Progenitor cell of endocrine pancreas (in vitro differentiated cells): ENCODE measurements around the gene HSPA14. TPM values are rescaled to one million over a fixed set of nuclear protein-coding genes. Genes with fewer than 3 reads are reported as not detected.

Experiments
- DNase-seq: peaks from one replicate; pipeline ENCODE4 v3.0.0; 2021; ENCODE audit warnings: low spot score; ENCODE audit not compliant: unreplicated experiment
- H3K27ac Mint-ChIP-seq: 2 replicates; pipeline ENCODE4 v1.8.0; 2021; ENCODE audit warnings: mild to moderate bottlenecking, moderate library complexity, mixed read lengths
- H3K27me3 Mint-ChIP-seq: 2 replicates; pipeline ENCODE4 v1.8.0; 2021; ENCODE audit warnings: mixed read lengths
- H3K36me3 Mint-ChIP-seq: 2 replicates; pipeline ENCODE4 v1.8.0; 2022; ENCODE audit warnings: mixed read lengths; ENCODE audit not compliant: insufficient read depth
- H3K4me1 Mint-ChIP-seq: 2 replicates; pipeline ENCODE4 v1.8.0; 2021; ENCODE audit warnings: low read depth, mixed read lengths
- H3K4me3 Mint-ChIP-seq: 2 replicates; pipeline ENCODE4 v1.8.0; 2021; ENCODE audit warnings: low read depth, mild to moderate bottlenecking, moderate library complexity, mixed read lengths
- H3K9me3 Mint-ChIP-seq: 2 replicates; pipeline ENCODE4 v1.8.0; 2021; ENCODE audit warnings: low read depth, mixed read lengths
- CTCF ChIP-seq: fragments of 200-600 bp; sonication (generic); IDR thresholded peaks from one replicate; pipeline ENCODE4 v1.5.0; 2021; ENCODE audit warnings: antibody characterized with exemption, mild to moderate bottlenecking; ENCODE audit not compliant: unreplicated experiment
- total RNA-seq: library from RNA; stranded (reverse); gene quantifications from 2 replicates; pipeline ENCODE4 v1.2.1, GENCODE V29; 2021

HSPA14 gene
- total RNA-seq, 1 donor from 2014 or later = 15.2 TPM

- TF ChIP-seq CTCF = no peak
- Mint-ChIP-seq H3K36me3 (peaks cover 1% of the 10 kb centered on the region), H3K9me3 (no peaks in the 10 kb centered on the region), H3K4me3 (no peak overlapping the region), H3K27ac (no peak overlapping the region), H3K27me3 (no peaks in the 10 kb centered on the region), H3K4me1 (peaks cover 3% of the 10 kb centered on the region)
- no peak for DNase-seq
Measured at GRCh38 chr10:14873090-14873760, 35.1 kb downstream of the HSPA14 start.

- no peak for DNase-seq
- H3K4me1 Mint-ChIP-seq = peaks cover 14% of the 10 kb centered on the region
- no peaks in the 10 kb centered on the region for H3K36me3 Mint-ChIP-seq
- no peak overlapping the region for H3K27ac Mint-ChIP-seq
- no peaks in the 10 kb centered on the region for H3K9me3 Mint-ChIP-seq
- no peaks in the 10 kb centered on the region for H3K27me3 Mint-ChIP-seq
- TF ChIP-seq CTCF = no peak
- no peak overlapping the region for H3K4me3 Mint-ChIP-seq
Measured at GRCh38 chr10:14875941-14876340, 37.8 kb downstream of the HSPA14 start.

- Mint-ChIP-seq H3K27ac (peak overlapping the region; percentile 6), H3K4me1 (peaks cover 15% of the 10 kb centered on the region), H3K4me3 (peak overlapping the region; percentile 96), H3K9me3 (no peaks in the 10 kb centered on the region), H3K36me3 (no peaks in the 10 kb centered on the region), H3K27me3 (no peaks in the 10 kb centered on the region)
- no peak for TF ChIP-seq CTCF
- no peak for DNase-seq
Measured at GRCh38 chr10:14876764-14877163, 38.7 kb downstream of the HSPA14 start.

GRCh38 chr10:14878266-14879123 lies 40.4 kb downstream of the HSPA14 start, which contains the start of gene SUV39H2:
SUV39H2 (plus strand) TSS chr10:14878866; CDS start chr10:14878889, 23 bp downstream.
- H3K36me3 Mint-ChIP-seq = peaks cover 2% of the 10 kb centered on the region
- H3K4me1 Mint-ChIP-seq = peaks cover 19% of the 10 kb centered on the region

More at GRCh38 chr10:14878266-14879123, 40.4 kb downstream of the HSPA14 start, which contains the start of gene SUV39H2:
- Mint-ChIP-seq H3K27ac (peak within 1 kb of the TSS; percentile 99), H3K9me3 (no peaks in the 10 kb centered on the region), H3K27me3 (no peaks in the 10 kb centered on the region), H3K4me3 (peak within 1 kb of the TSS; percentile 96)
- DNase-seq = peak; percentile 95
- peak; percentile 9 for TF ChIP-seq CTCF
